ENCODE data around the gene MCF2L2. TPM values are rescaled to one million over a fixed set of nuclear protein-coding genes. Genes with fewer than 3 reads are reported as not detected.
A peak's percentile ranks its signal among the peaks of the same experiment; 100 is the strongest.
"Not testable (repeated sequence)": the region's sequence is repeated elsewhere in the genome, so short reads cannot be mapped to it uniquely, and the experiment has no call there.

MCF2L2 gene
- total RNA-seq: 0.35 TPM
- under 1 TPM; 0.09 to 0.56 (median 0.23) TPM for polyA plus RNA-seq (ENCODE audit: insufficient read depth in 1 of 8, insufficient read length in 8 of 8, low replicate concordance in 1 of 8)
- long read RNA-seq, donor 1: 0 reads
- long read RNA-seq, donor 2: 0 reads
- long read RNA-seq, donor 3: 0 reads
- long read RNA-seq, donor 4: 0 reads
- long read RNA-seq, donor 5: 0 reads
- long read RNA-seq, donor 6: 0 reads
- long read RNA-seq, donor 7: 0 reads
- long read RNA-seq, donor 8: 0 reads
- long read RNA-seq, donor 9: 0 reads
- long read RNA-seq, donor 10: 0 reads
- long read RNA-seq, donor 11, partial matches to known transcripts: 10 of 10 reads
- long read RNA-seq, donor 11, other reads (novel, unspliced or antisense): 0 of 10 reads

DNA sequence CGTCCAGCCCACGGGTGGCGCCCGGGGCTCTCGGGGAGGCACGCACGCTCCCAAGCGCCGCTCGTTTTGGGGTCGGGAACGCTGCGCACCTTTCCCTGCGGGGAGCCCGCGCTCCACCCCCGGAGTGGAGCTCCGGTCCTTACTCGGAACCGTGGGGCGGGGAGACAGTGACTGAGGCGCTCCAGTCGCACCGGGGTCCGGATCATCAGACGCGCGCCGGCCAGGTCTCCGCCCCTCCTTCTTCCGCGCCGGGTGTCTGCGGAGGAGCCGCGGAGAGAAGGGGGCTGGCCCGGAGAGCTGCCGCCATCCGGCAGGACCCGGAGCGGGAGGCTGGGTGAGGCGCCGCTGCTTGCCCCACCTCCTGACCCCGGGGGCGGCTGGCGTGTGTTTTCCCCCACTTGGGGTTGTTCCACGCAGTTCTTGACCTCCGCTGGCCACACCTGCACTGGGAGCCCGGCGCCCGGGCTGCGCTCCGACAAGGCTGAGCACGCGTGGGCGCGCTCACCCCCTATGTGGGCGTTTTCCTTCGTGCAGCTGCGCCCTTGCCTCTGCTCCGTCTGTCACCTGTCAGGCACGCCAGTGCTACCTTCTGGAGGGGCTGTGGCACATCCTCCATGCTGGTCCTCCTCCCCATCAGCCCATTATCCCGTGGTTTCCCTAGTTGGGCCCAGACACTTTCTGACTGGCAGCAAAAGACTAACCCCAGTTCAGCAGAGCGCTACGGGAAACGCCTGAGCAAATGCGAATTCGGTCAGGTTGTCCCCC lies at the start of gene MCF2L2:
Gene MCF2L2 (minus strand): TSS at position 173 of the 765 bp plus-strand sequence. CDS start 642 bp downstream, outside the sequence.
- Histone ChIP-seq H3K27ac (ENCODE audit: low read length) (no peak within 1 kb of the TSS), H3K36me3 (ENCODE audit: control insufficient read depth, insufficient read depth, low read length) (no peaks in the 10 kb centered on the region), H3K4me3 (ENCODE audit: low read length) (peak within 1 kb of the TSS; percentile 54), H3K9me3 (replicated peaks; ENCODE audit: control insufficient read depth, low read depth, low read length) (no peaks in the 10 kb centered on the region), H3K4me1 (ENCODE audit: control insufficient read depth, insufficient read depth, low read length) (peaks cover 11% of the 10 kb centered on the region), H3K27me3 (ENCODE audit: control insufficient read depth, insufficient read depth, low read length) (peaks cover 51% of the 10 kb centered on the region)
- under 1% methylated on average over 66 of the region's 68 CpGs for WGBS (ENCODE audit: insufficient coverage)
- DNase-seq: peak; percentile 46

DNA sequence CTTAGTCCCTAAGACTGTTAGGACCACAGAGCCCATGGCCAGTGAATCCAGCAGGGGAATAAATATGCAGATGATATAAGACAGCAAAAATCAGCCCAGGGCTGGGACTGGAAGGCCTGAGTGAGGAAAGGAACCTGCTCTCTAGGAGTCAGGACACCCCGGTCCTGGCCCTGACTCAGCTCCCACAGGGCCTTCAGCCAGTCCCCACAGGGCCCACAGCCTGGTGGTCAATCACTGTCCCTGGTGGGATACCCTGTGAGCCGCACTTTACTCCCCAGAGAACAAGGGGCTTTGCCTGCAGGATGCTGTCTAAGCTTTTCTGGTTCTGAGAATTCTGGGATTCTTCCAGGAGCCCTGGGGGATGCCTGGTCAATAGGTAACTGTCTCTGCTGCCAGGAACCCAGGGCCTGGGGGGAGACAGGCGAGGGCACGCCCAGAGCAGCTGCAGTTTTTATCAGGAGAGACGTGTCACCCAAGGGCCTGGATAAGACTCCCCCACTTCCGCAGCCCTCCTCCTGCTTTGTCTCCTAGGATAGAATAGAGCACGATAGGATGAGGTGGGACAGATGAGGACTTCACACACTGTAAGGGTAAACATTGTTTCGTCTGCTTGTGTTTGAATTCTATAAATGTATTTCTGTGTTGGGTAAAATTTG lies 49.5 kb upstream of the MCF2L2 start:
- no peaks in the 10 kb centered on the region for H3K36me3 ChIP-seq (ENCODE audit: control insufficient read depth, insufficient read depth, low read length)
- H3K27me3 ChIP-seq (ENCODE audit: control insufficient read depth, insufficient read depth, low read length): no peaks in the 10 kb centered on the region
- H3K9me3 ChIP-seq (replicated peaks; ENCODE audit: control insufficient read depth, low read depth, low read length): no peaks in the 10 kb centered on the region
- no peak overlapping the region for H3K27ac ChIP-seq (ENCODE audit: low read length)
- DNase-seq: no peak
- peaks cover 4% of the 10 kb centered on the region for H3K4me1 ChIP-seq (ENCODE audit: control insufficient read depth, insufficient read depth, low read length)
- WGBS (ENCODE audit: insufficient coverage): 68% methylated on average over 6 of the region's 8 CpGs
- no peak overlapping the region for H3K4me3 ChIP-seq (ENCODE audit: low read length)

DNA sequence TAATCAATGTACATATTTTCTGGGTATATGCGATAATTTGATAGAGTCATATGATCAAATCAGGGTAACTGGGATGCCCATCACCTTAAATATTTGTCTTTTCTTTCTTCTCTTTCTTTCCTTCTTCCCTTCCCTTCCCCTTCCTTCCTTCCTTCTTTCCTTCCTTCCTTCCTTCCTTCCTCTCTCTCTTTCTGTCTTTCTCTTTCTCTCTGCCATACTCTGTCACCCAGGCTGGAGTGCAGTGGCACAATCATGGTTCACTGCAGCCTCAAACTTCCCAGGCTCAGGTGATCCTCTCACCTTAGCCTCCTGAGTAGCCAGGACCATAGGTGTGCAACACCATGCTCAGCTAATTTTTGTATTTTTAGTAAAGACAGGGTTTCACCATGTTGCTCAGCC lies 47.3 kb upstream of the MCF2L2 start:
- WGBS (ENCODE audit: insufficient coverage): no CpG with 5 or more reads among the region's 1 CpG
- not testable (repeated sequence) for H3K36me3 ChIP-seq (ENCODE audit: control insufficient read depth, insufficient read depth, low read length); DNase-seq; H3K4me1 ChIP-seq (ENCODE audit: control insufficient read depth, insufficient read depth, low read length); H3K4me3 ChIP-seq (ENCODE audit: low read length); H3K9me3 ChIP-seq (replicated peaks; ENCODE audit: control insufficient read depth, low read depth, low read length); H3K27ac ChIP-seq (ENCODE audit: low read length); H3K27me3 ChIP-seq (ENCODE audit: control insufficient read depth, insufficient read depth, low read length)

- 54% methylated on average over 3 of the region's 3 CpGs for WGBS (ENCODE audit: insufficient coverage)
- H3K27ac ChIP-seq (ENCODE audit: low read length): no peak overlapping the region
- no peaks in the 10 kb centered on the region for H3K36me3 ChIP-seq (ENCODE audit: control insufficient read depth, insufficient read depth, low read length)
- no peak overlapping the region for H3K4me3 ChIP-seq (ENCODE audit: low read length)
- H3K9me3 ChIP-seq (replicated peaks; ENCODE audit: control insufficient read depth, low read depth, low read length): no peaks in the 10 kb centered on the region
- no peaks in the 10 kb centered on the region for H3K27me3 ChIP-seq (ENCODE audit: control insufficient read depth, insufficient read depth, low read length)
- peak; percentile 33 for DNase-seq
- H3K4me1 ChIP-seq (ENCODE audit: control insufficient read depth, insufficient read depth, low read length): peaks cover 4% of the 10 kb centered on the region
Observed at GRCh38 chr3:183475016-183475763, 46.8 kb upstream of the MCF2L2 start.

- WGBS (ENCODE audit: insufficient coverage): 83% methylated on average over 2 of the region's 2 CpGs
- peaks cover 2% of the 10 kb centered on the region for H3K4me1 ChIP-seq (ENCODE audit: control insufficient read depth, insufficient read depth, low read length)
- no peaks in the 10 kb centered on the region for H3K9me3 ChIP-seq (replicated peaks; ENCODE audit: control insufficient read depth, low read depth, low read length)
- no peak for DNase-seq
- no peak overlapping the region for H3K4me3 ChIP-seq (ENCODE audit: low read length)
- no peaks in the 10 kb centered on the region for H3K36me3 ChIP-seq (ENCODE audit: control insufficient read depth, insufficient read depth, low read length)
- H3K27me3 ChIP-seq (ENCODE audit: control insufficient read depth, insufficient read depth, low read length): no peaks in the 10 kb centered on the region
- no peak overlapping the region for H3K27ac ChIP-seq (ENCODE audit: low read length)
Observed at GRCh38 chr3:183473969-183474368, 45.5 kb upstream of the MCF2L2 start.

DNA sequence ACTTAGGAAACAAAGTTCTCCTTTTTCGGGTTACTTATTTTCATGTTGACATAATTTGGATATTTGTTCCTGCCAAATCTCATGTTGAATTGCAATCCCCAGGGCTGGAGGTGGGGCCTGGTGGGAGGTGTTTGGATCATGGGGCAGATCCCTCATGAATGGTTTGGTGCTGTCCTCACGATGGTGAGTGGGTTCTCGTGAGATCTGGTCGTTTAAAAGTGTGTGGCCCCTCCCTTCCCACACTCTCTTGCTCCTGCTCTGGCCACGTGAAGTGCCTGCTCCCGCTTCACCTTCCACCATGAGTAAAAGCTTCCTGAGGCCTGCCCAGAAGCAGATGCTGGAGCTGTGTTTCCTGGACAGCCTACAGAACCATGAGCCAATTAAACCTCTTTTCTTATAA lies 43.7 kb upstream of the MCF2L2 start:
- WGBS (ENCODE audit: insufficient coverage): 58% methylated on average over 4 of the region's 6 CpGs

DNA sequence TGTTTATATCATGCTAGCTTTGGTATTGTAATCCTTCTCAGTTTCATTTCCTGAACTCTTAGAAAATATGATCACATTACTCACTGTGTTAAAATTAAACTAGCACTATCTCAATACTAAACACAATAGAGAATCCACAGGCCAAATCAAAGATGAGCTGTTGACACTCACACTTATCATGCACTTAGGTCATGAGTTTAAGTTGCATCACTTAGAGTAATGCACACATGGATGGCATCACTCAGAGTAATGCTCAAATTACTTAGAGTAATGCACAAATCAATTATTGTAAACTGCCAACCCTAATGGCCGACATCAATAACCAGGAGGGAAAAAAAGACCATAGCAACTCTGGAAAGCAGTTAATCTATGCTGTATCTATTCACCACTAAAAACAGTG lies 40.0 kb upstream of the MCF2L2 start:
- WGBS (ENCODE audit: insufficient coverage): no CpG with 5 or more reads among the region's 1 CpG
- no peaks in the 10 kb centered on the region for H3K36me3 ChIP-seq (ENCODE audit: control insufficient read depth, insufficient read depth, low read length)
- no peaks in the 10 kb centered on the region for H3K27me3 ChIP-seq (ENCODE audit: control insufficient read depth, insufficient read depth, low read length)
- no peak overlapping the region for H3K27ac ChIP-seq (ENCODE audit: low read length)
- peaks cover 2% of the 10 kb centered on the region for H3K4me1 ChIP-seq (ENCODE audit: control insufficient read depth, insufficient read depth, low read length)
- H3K9me3 ChIP-seq (replicated peaks; ENCODE audit: control insufficient read depth, low read depth, low read length): no peaks in the 10 kb centered on the region
- DNase-seq: no peak
- no peak overlapping the region for H3K4me3 ChIP-seq (ENCODE audit: low read length)

More for the DNA sequence above, 43.7 kb upstream of the MCF2L2 start:
- no peaks in the 10 kb centered on the region for H3K36me3 ChIP-seq (ENCODE audit: control insufficient read depth, insufficient read depth, low read length)
- H3K27ac ChIP-seq (ENCODE audit: low read length): no peak overlapping the region
- no peak overlapping the region for H3K4me3 ChIP-seq (ENCODE audit: low read length)
- H3K9me3 ChIP-seq (replicated peaks; ENCODE audit: control insufficient read depth, low read depth, low read length): no peaks in the 10 kb centered on the region
- no peaks in the 10 kb centered on the region for H3K27me3 ChIP-seq (ENCODE audit: control insufficient read depth, insufficient read depth, low read length)
- H3K4me1 ChIP-seq (ENCODE audit: control insufficient read depth, insufficient read depth, low read length): peaks cover 2% of the 10 kb centered on the region
- no peak for DNase-seq

- no peak for DNase-seq
- H3K27ac ChIP-seq (ENCODE audit: low read length): no peak overlapping the region
- H3K27me3 ChIP-seq (ENCODE audit: control insufficient read depth, insufficient read depth, low read length): no peaks in the 10 kb centered on the region
- peaks cover 2% of the 10 kb centered on the region for H3K4me1 ChIP-seq (ENCODE audit: control insufficient read depth, insufficient read depth, low read length)
- H3K4me3 ChIP-seq (ENCODE audit: low read length): no peak overlapping the region
- no peaks in the 10 kb centered on the region for H3K9me3 ChIP-seq (replicated peaks; ENCODE audit: control insufficient read depth, low read depth, low read length)
- WGBS (ENCODE audit: insufficient coverage): 11% methylated on average over 1 of the region's 3 CpGs
- no peaks in the 10 kb centered on the region for H3K36me3 ChIP-seq (ENCODE audit: control insufficient read depth, insufficient read depth, low read length)
Observed at GRCh38 chr3:183466575-183466974, 38.2 kb upstream of the MCF2L2 start.

DNA sequence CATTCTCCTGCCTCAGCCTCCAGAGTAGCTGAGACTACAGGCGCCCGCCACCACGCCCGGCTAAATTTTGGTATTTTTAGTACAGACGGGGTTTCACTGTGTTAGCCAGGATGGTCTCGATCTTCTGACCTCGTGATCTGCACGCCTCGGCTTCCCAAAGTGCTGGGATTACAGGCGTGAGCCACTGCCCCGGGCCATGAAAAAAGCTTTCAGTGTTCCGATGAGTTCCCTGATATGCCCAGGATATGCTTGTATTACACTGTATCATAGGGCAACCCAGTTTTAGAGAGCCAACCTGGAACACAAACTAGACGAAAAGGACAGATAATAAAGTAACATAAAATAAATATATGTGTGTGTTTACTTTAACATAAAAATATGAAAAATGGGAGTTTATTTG lies 37.3 kb upstream of the MCF2L2 start:
- H3K36me3 ChIP-seq (ENCODE audit: control insufficient read depth, insufficient read depth, low read length); H3K4me3 ChIP-seq (ENCODE audit: low read length); H3K27me3 ChIP-seq (ENCODE audit: control insufficient read depth, insufficient read depth, low read length); DNase-seq; H3K9me3 ChIP-seq (replicated peaks; ENCODE audit: control insufficient read depth, low read depth, low read length); H3K4me1 ChIP-seq (ENCODE audit: control insufficient read depth, insufficient read depth, low read length); H3K27ac ChIP-seq (ENCODE audit: low read length): not testable (repeated sequence)
- 83% methylated on average over 10 of the region's 13 CpGs for WGBS (ENCODE audit: insufficient coverage)
